Endometrium (tissue), 2 donors: Measurements from ENCODE around the gene ACSL5.
A peak's percentile ranks its signal among the peaks of the same experiment; 100 is the strongest.
"Not testable (repeated sequence)": the region's sequence is repeated elsewhere in the genome, so short reads cannot be mapped to it uniquely, and the experiment has no call there.

Source experiments
- FAIRE-seq: peaks from 2 replicates; lab custom pipeline; 2012; peaks lifted over from hg19 to GRCh38; lab: Jason Lieb, UNC
- donor health status: control.
- donor health status: control.

Gene ACSL5

GRCh38 chr10:112409755-112410154 lies 35.8 kb downstream of the ACSL5 start:
- no peak for FAIRE-seq

GRCh38 chr10:112412696-112413095 lies 38.8 kb downstream of the ACSL5 start:
- FAIRE-seq: no peak

- FAIRE-seq: no peak
Measured at GRCh38 chr10:112421731-112422130, 47.8 kb downstream of the ACSL5 start.

GRCh38 chr10:112424651-112425050 lies 50.7 kb downstream of the ACSL5 start:
- no peak for FAIRE-seq

GRCh38 chr10:112426111-112426510 lies 52.2 kb downstream of the ACSL5 start:
- no peak for FAIRE-seq

- FAIRE-seq: no peak
Measured at GRCh38 chr10:112429147-112429546, 55.2 kb downstream of the ACSL5 start.

GRCh38 chr10:112429654-112430230 lies 55.8 kb downstream of the ACSL5 start:
- FAIRE-seq: no peak

GRCh38 chr10:112433136-112433535 lies 59.2 kb downstream of the ACSL5 start:
- FAIRE-seq: no peak

GRCh38 chr10:112434988-112435619 lies 61.2 kb downstream of the ACSL5 start:
- peak; percentile 96 for FAIRE-seq

- FAIRE-seq: no peak
Measured at GRCh38 chr10:112438356-112438755, 64.4 kb downstream of the ACSL5 start.

GRCh38 chr10:112441520-112441919 lies 67.6 kb downstream of the ACSL5 start:
- no peak for FAIRE-seq

GRCh38 chr10:112442063-112442462 lies 68.1 kb downstream of the ACSL5 start:
- no peak for FAIRE-seq

- no peak for FAIRE-seq
Measured at GRCh38 chr10:112446055-112446854, 72.3 kb downstream of the ACSL5 start.

- no peak for FAIRE-seq
Measured at GRCh38 chr10:112446855-112447619, 73.1 kb downstream of the ACSL5 start, which contains the start of the genes VTI1A and ZDHHC6. VTI1A (plus strand) TSS chr10:112447215; CDS start chr10:112447374, 159 bp downstream. ZDHHC6 (minus strand) TSS chr10:112446914; CDS start chr10:112445436, 1,478 bp downstream.

- no peak for FAIRE-seq
Measured at GRCh38 chr10:112447620-112447928, 73.7 kb downstream of the ACSL5 start.

- FAIRE-seq: no peak
Measured at GRCh38 chr10:112448888-112449287, 75.0 kb downstream of the ACSL5 start.

- FAIRE-seq: no peak
Measured at GRCh38 chr10:112454910-112455779, 81.2 kb downstream of the ACSL5 start.

GRCh38 chr10:112456533-112456932 lies 82.6 kb downstream of the ACSL5 start:
- FAIRE-seq: no peak

GRCh38 chr10:112460366-112460765 lies 86.5 kb downstream of the ACSL5 start:
- no peak for FAIRE-seq

GRCh38 chr10:112461029-112461887 lies 87.3 kb downstream of the ACSL5 start:
- FAIRE-seq: no peak

- not testable (repeated sequence) for FAIRE-seq
Measured at GRCh38 chr10:112464074-112464473, 90.2 kb downstream of the ACSL5 start.
